Stimulated activated CD8-positive, alpha-beta memory T cell treated with anti-CD3 and anti-CD28 coated beads, Interleukin-4, amount 100 ng/mL, for 1 hour (primary cell): ENCODE data around the gene LASP1NB.
"Not testable (repeated sequence)": the region's sequence is repeated elsewhere in the genome, so short reads cannot be mapped to it uniquely, and the experiment has no call there.

Experiments used
- DNase-seq, 2 donors: peaks; one replicate each; pipeline ENCODE4 v3.0.0-alpha.2; 2020; ENCODE audit warnings: low read depth in 2 of 2, low spot score in 1 of 2

The LASP1NB gene

GRCh38 chr17:38916771-38917170 lies 8.6 kb upstream of the LASP1NB start:
- DNase-seq, result no peak

DNA sequence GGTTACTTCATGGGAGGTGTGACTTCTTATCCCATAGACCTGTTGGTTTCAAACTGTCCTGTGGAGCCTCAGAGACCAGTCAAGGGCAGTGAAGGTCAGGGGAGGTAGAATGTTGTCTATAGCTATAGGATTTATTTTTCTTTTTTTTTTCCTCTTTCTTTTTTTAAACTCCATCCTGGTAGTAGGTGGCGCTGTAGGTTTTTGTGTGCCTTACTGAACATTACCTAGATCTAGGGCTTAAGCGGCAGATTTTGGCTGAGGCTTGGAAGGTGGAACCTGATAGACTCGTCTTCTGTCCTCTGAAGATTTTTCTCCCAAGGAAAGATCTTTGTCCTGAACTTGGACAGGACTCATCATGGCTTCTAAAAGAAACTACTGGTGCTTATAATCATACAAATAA lies 8.2 kb upstream of the LASP1NB start:
- DNase-seq, result no peak

- no peak for DNase-seq
Measured at GRCh38 chr17:38918129-38918913, 7.1 kb upstream of the LASP1NB start.

DNA sequence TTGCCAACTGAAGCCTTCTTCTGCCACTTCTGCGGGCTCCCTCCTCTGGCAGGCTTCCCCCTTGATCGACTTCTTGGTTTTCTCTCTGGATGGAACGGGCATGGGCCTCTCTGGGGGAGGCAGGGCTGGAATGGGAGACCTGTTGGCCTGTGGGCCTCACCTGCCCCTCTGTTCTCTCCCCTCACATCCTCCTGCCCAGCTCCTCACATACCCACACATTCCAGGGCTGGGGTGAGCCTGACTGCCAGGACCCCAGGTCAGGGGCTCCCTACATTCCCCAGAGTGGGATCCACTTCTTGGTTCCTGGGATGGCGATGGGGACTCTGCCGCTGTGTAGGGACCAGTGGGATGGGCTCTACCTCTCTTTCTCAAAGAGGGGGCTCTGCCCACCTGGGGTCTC lies 6.5 kb upstream of the LASP1NB start:
- no peak for DNase-seq

GRCh38 chr17:38919316-38920078 lies 5.9 kb upstream of the LASP1NB start:
- no peak for DNase-seq

DNA sequence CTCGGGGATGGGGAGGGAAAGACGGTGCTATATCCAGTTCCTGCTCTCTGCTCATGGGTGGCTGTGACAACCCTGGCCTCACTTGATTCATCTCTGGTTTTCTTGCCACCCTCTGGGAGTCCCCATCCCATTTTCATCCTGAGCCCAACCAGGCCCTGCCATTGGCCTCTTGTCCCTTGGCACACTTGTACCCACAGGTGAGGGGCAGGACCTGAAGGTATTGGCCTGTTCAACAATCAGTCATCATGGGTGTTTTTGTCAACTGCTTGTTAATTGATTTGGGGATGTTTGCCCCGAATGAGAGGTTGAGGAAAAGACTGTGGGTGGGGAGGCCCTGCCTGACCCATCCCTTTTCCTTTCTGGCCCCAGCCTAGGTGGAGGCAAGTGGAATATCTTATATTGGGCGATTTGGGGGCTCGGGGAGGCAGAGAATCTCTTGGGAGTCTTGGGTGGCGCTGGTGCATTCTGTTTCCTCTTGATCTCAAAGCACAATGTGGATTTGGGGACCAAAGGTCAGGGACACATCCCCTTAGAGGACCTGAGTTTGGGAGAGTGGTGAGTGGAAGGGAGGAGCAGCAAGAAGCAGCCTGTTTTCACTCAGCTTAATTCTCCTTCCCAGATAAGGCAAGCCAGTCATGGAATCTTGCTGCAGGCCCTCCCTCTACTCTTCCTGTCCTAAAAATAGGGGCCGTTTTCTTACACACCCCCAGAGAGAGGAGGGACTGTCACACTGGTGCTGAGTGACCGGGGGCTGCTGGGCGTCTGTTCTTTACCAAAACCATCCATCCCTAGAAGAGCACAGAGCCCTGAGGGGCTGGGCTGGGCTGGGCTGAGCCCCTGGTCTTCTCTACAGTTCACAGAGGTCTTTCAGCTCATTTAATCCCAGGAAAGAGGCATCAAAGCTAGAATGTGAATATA lies 4.8 kb upstream of the LASP1NB start:
- DNase-seq, result no peak

- no peak for DNase-seq
Measured at GRCh38 chr17:38921756-38922411, 3.5 kb upstream of the LASP1NB start.

GRCh38 chr17:38922538-38923297 lies 2.7 kb upstream of the LASP1NB start:
- no peak for DNase-seq

DNA sequence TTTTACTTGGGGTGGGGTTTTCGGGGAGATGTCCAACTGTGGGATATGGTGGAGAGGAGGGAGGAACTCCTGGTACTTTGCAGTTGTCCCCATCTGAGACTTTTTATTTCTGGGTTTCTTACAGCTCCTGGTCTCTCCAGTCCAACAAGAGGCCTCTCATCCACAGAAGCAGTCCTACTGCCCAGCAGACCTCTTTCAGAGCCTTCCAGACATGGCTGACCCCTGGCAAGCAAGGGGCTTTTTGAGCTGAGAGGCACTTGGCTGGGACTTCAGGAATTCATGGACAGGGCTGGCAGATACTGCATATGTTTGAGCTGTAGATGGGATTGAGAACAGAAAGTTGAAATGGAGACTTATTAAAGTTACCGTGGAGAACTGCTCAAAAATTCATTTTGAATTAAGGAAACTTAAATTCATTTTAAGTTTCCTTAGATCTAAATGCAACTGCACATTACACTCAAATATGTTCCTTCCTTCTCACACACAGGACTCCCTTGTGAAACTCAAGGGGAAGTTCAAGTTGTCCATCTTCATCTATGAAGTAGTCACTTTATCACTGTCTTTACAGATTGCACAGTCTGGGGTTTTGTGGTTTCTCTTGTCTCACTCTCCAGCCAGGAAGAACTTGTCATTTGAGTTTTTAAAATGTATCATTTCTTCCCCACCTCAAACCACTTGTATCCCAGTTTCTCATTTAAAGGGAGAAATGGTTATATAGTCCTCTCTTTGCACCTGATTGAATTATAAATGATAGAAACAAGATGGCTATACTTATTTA lies 1.1 kb downstream of the LASP1NB start:
- no peak for DNase-seq

GRCh38 chr17:38930782-38931181 lies 5.4 kb downstream of the LASP1NB start:
- not testable (repeated sequence) for DNase-seq

DNA sequence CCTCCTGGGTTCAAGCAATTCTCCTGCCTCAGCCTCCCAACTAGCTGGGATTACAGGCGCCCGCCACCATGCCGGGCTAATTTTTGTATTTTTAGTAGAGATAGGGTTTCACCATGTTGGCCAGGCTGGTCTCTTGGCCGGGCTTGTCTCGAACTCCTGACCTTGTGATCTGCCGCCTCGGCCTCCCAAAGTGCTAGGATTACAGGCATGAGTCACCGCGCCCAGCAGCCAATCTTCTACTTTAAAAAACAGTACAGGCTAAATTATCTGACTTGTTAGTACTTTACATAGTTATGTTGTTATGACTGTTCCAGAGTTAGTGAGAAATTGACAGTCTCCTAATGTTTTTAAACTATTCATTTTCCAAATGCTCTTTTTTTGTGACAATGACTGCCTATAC lies 8.5 kb downstream of the LASP1NB start:
- DNase-seq, result not testable (repeated sequence)

DNA sequence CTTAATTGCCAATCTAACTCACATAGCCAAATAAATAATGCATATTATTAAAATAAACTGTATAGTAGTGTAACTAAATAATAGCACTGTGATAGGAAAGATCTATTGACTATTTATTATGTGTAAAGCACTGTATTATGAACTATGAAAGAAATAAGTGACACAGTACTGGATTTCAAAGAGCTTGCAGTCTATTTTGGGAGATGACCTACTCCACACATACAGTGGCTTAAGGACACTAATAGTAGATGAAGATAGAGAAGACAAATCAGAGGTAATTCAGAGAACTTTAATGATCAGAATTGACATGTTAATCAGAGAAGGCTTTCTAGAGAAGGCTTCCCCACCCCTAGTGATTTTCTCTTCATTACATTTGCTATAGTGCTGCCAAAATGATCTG lies 14.6 kb downstream of the LASP1NB start:
- DNase-seq, result no peak

DNA sequence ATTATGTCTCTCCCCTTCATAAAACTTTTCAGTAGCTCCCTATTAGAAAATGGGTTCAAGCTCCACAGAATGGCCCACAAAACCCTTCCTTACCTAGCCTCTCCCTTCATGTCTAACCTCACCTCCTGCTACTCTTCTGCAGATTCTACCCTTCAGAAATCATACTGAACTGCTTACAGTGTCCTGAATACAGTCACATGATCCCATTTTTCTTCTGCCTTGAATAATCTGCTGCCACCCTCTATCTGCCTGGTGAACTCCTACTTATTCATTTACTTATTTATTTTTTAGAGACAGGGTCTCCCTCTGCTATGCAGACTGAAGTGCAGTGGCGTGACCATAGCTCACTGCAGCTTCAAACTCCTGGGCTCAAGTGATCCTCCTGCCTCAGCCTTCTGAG lies 15.0 kb downstream of the LASP1NB start:
- DNase-seq, result no peak

GRCh38 chr17:38942696-38943334 lies 17.4 kb downstream of the LASP1NB start:
- DNase-seq, result no peak

GRCh38 chr17:38943607-38944006 lies 18.2 kb downstream of the LASP1NB start:
- DNase-seq, result no peak

DNA sequence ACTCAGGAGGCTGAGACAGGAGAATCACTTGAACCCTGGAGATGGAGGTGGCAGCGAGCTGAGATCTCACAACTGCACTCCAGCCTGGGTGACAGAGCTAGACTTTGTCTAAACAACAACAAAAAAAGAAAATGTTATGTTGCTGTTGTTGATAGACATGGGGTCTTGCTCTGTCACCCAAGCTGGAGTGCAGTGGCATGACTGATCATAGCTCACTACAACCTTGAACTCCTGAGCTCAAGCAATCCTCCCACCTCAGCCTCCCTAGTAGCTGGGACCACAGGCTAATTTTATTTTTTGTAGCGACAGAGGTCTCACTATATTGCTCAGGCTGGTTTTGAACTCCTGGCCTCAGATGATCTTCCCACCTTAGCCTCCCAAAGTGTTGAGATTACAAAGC lies 21.8 kb downstream of the LASP1NB start:
- DNase-seq, result no peak

DNA sequence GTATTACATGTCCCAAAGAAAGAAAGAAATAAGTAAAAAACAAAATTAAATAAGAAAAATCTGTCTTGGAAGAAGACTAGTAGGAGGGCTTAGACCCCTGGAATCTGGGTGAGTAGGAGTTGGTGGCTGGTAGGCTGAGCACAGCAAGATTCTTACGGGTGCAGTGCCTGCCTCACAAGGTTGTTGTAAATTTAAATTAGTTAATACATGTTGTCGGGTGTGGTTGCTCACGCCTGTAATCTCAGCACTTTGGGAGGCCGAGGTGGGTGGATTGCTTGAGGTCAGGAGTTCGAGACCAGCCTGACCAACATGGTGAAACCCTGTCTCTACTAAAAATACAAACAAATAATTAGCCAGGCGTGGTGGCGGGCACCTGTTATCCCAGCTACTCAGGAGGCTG lies 28.4 kb downstream of the LASP1NB start:
- not testable (repeated sequence) for DNase-seq

GRCh38 chr17:38958326-38958725 lies 32.9 kb downstream of the LASP1NB start:
- DNase-seq, result no peak

GRCh38 chr17:38958756-38959155 lies 33.3 kb downstream of the LASP1NB start:
- no peak for DNase-seq
